ENCODE data around the gene DBF4.

DNA sequence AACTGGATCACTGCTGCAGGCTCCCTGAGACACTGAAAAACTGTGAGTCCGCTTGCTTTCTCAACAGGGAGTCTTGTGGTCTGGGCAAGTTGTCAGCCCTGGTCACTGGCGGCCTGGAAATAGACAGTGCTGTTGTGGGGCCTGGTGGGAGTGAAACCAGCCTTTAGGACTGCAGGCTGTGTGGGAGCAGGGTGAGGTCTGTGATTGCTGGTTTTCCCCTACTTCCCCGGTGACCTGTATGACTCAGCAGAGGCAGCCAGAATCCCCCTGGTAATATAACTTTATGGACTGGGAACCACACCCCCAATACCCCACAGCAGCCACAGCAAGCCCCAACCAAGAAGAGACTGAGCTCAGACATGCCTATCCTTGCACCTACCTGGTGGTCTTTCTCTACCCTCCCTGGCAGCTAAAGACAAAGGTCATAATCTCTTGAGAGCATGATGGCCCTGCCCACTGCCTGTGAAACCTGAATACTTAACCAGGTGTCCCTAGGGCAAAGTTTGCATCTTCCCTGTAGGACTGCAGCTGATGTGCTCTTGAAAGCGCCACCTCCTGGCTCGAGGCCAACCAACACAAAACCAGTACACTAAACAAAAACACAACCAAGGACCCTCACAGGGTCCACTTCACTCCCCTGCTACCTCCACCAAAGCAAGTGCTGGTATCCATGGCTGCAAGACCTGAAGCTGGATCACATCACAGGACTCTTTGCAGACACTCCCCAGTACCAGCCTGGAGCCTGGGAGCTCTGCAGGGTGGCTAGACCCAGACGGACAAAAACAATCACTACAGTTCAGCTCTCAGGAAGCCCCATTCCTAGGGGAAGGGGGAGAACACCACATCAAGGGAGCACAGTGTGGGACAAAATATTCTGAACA lies 50.5 kb downstream of the DBF4 start:
- TF ChIP-seq, protein P1, sequence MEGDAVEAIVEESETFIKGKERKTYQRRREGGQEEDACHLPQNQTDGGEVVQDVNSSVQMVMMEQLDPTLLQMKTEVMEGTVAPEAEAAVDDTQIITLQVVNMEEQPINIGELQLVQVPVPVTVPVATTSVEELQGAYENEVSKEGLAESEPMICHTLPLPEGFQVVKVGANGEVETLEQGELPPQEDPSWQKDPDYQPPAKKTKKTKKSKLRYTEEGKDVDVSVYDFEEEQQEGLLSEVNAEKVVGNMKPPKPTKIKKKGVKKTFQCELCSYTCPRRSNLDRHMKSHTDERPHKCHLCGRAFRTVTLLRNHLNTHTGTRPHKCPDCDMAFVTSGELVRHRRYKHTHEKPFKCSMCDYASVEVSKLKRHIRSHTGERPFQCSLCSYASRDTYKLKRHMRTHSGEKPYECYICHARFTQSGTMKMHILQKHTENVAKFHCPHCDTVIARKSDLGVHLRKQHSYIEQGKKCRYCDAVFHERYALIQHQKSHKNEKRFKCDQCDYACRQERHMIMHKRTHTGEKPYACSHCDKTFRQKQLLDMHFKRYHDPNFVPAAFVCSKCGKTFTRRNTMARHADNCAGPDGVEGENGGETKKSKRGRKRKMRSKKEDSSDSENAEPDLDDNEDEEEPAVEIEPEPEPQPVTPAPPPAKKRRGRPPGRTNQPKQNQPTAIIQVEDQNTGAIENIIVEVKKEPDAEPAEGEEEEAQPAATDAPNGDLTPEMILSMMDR (conservative IDR thresholded peaks at IDR 0.05; ENCODE audit: low read depth, low read length): no peak
- TF ChIP-seq EZH2phosphoT487 (IDR thresholded peaks at IDR 0.05; ENCODE audit: borderline replicate concordance, low read length): no peak

Data from PC-3 (cell line).